ENCODE measurements around the gene PHF2. TPM values are rescaled to one million over a fixed set of nuclear protein-coding genes. Genes with fewer than 3 reads are reported as not detected.

The PHF2 gene
- total and polyA plus RNA-seq, 2 of the 4 experiments (the other 2 are of a cell fraction), result 5.9 to 9.5 TPM

DNA sequence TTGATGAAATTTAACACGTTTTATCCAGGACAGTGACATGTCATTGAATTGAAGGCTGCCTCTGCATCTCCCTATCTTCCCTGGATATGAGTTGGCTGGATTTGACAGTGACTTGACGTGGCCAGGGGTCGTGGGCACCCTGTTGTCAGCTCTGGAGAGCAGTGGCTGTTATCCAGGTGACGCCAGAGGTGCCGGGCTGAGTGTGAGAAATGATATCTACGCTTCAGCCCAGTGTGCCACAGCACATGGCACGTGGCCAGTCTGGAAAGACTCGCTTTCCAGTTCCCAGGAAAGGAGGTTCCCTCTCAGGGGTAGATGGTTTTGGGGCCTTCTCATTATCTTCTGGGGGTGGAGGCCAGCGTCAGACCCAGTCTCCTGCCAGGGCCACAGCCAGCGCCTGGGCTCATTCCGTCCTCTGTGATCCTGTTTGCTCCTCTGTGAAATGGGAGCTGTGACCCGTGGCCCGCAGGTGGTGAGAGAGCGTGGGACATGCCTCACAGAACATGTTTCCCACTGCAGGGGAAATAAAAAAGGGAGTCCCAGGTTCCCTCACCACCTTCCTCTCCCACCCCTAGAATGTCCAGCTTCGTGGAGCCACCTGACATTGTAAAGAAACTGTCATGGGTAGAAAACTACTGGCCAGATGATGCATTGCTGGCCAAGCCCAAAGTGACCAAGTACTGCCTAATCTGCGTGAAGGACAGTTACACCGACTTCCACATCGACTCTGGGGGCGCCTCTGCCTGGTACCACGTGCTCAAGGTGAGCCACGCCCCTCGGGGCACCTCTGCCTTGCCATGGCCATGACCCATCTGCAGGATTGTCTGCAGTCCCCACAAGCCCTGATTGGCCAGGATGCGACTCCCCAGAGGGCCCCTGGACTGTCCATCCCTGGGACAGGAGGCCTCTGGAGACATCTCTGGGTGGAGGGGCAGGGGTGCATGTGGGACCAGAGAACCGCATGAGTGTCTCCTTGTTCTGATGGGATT lies 76.5 kb downstream of the PHF2 start:
- Histone ChIP-seq H2BK5ac (ENCODE audit: low read depth, low read length, poor library complexity, severe bottlenecking) (no peak overlapping the region), H4K8ac (ENCODE audit: low read depth in 2 of 2, low read length in 2 of 2) (no peak overlapping the region), H2BK15ac (ENCODE audit: low read depth, low read length) (no peak overlapping the region), H3K4me1 (ENCODE audit: control insufficient read depth, insufficient read depth, low read length) (no peaks in the 10 kb centered on the region), H3K56ac (ENCODE audit: extremely low read depth, insufficient read depth, low read length) (no peak overlapping the region), H3K4me3 (ENCODE audit: insufficient read depth, low read depth, low read length) (no peak overlapping the region), H2AK9ac (replicated peaks; ENCODE audit: low read depth, low read length, poor library complexity) (no peak overlapping the region), H4K91ac (ENCODE audit: insufficient read depth, low read depth, low read length) (no peak overlapping the region), H3K4me2 (ENCODE audit: low read depth, low read length) (no peak overlapping the region), H3K27ac (ENCODE audit: insufficient read depth, low read length) (no peak overlapping the region), H3K4ac (ENCODE audit: low read depth, low read length) (no peak overlapping the region), H3K79me1 (ENCODE audit: low read depth in 1 of 2, low read length in 2 of 2) (peaks cover 0 to 9% of the 10 kb centered on the region in 2 experiments; a peak in 2 of 4 replicates), H3K18ac (ENCODE audit: low read depth, low read length) (no peak overlapping the region), H4K20me1 (ENCODE audit: insufficient read depth, low read length) (peaks cover 5% of the 10 kb centered on the region; the same call in 1 of the 2 replicates), H4K5ac (ENCODE audit: low read depth, low read length) (no peak overlapping the region), H2AK5ac (ENCODE audit: low read depth, low read length) (no peak overlapping the region), H3K9ac (ENCODE audit: low read depth, low read length) (no peak overlapping the region), H2AFZ (replicated peaks; ENCODE audit: low read length, poor library complexity) (no peak overlapping the region), H3K27me3 (ENCODE audit: control insufficient read depth, insufficient read depth, low read length) (no peaks in the 10 kb centered on the region), H3K36me3 (ENCODE audit: control insufficient read depth, insufficient read depth, low read length) (peaks cover 58% of the 10 kb centered on the region), H3K23ac (ENCODE audit: low read depth, low read length) (no peak overlapping the region), H3K9me3 (ENCODE audit: control insufficient read depth, insufficient read depth, low read length) (no peaks in the 10 kb centered on the region), H2BK20ac (ENCODE audit: low read depth, low read length) (no peak overlapping the region), H3K14ac (replicated peaks; ENCODE audit: low read depth, low read length) (no peak overlapping the region), H2BK120ac (ENCODE audit: low read depth, low read length) (no peak overlapping the region), H3K9me1 (ENCODE audit: insufficient read depth, low read length) (peaks cover 16% of the 10 kb centered on the region)
- BruUV-seq (replicated peaks), result no TSS peak
- POLR2A ChIA-PET (ENCODE audit: unreplicated experiment), result no interaction called here
- DNase-seq (no peak), ATAC-seq (ENCODE audit: low read depth) (no peak)
- intact Hi-C loops (cut with micrococcal nuclease) (no loop called here), dilution Hi-C loops (cut with HindIII; ENCODE audit: low sequenced_read_pairs, unreplicated experiment) (no loop called here), in situ Hi-C loops (cut with MboI; ENCODE audit: low sequenced_read_pairs) (no loop called here)
- CTCF ChIA-PET, result no interaction called here
- 95% methylated on average over 10 of the region's 24 CpGs; no CpG with 5 or more reads in 1 of the 2 experiments for WGBS, 2 experiments (ENCODE audit: extremely low coverage in 2 of 2, insufficient read length in 1 of 2)
- no peak for TF ChIP-seq RFX5 (IDR thresholded peaks at IDR 0.05; ENCODE audit: low read depth, low read length)
- TF ChIP-seq, protein P1, sequence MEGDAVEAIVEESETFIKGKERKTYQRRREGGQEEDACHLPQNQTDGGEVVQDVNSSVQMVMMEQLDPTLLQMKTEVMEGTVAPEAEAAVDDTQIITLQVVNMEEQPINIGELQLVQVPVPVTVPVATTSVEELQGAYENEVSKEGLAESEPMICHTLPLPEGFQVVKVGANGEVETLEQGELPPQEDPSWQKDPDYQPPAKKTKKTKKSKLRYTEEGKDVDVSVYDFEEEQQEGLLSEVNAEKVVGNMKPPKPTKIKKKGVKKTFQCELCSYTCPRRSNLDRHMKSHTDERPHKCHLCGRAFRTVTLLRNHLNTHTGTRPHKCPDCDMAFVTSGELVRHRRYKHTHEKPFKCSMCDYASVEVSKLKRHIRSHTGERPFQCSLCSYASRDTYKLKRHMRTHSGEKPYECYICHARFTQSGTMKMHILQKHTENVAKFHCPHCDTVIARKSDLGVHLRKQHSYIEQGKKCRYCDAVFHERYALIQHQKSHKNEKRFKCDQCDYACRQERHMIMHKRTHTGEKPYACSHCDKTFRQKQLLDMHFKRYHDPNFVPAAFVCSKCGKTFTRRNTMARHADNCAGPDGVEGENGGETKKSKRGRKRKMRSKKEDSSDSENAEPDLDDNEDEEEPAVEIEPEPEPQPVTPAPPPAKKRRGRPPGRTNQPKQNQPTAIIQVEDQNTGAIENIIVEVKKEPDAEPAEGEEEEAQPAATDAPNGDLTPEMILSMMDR (conservative IDR thresholded peaks at IDR 0.05; ENCODE audit: low read depth, low read length), result no peak
- TF ChIP-seq SMC3 (IDR thresholded peaks at IDR 0.05; ENCODE audit: low read depth, low read length), result no peak
- TF ChIP-seq, protein P2, sequence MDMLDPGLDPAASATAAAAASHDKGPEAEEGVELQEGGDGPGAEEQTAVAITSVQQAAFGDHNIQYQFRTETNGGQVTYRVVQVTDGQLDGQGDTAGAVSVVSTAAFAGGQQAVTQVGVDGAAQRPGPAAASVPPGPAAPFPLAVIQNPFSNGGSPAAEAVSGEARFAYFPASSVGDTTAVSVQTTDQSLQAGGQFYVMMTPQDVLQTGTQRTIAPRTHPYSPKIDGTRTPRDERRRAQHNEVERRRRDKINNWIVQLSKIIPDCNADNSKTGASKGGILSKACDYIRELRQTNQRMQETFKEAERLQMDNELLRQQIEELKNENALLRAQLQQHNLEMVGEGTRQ (IDR thresholded peaks at IDR 0.05; ENCODE audit: low read depth, low read length), result no peak
- no peak for TF ChIP-seq NFE2L2 (IDR thresholded peaks at IDR 0.05; ENCODE audit: low read depth, low read length)
- no peak for TF ChIP-seq CEBPB (IDR thresholded peaks at IDR 0.05; ENCODE audit: low read depth, low read length)
- no peak for TF ChIP-seq RCOR1 (IDR thresholded peaks at IDR 0.05; ENCODE audit: insufficient replicate concordance, low read length)
- TF ChIP-seq POLR2A (IDR thresholded peaks at IDR 0.05; ENCODE audit: low read depth, low read length), result no peak
- no peak for TF ChIP-seq FOS (IDR thresholded peaks at IDR 0.05; ENCODE audit: low read depth, low read length)
- no peak for TF ChIP-seq RAD21 (IDR thresholded peaks at IDR 0.05; ENCODE audit: low read length)
- TF ChIP-seq MAFK (IDR thresholded peaks at IDR 0.05; ENCODE audit: low read depth, low read length), result no peak
- TF ChIP-seq BHLHE40 (IDR thresholded peaks at IDR 0.05; ENCODE audit: low read depth, low read length), result no peak
- no peak for TF ChIP-seq CHD1 (IDR thresholded peaks at IDR 0.05; ENCODE audit: low read depth, low read length)
- no peak for TF ChIP-seq MAZ (IDR thresholded peaks at IDR 0.05; ENCODE audit: borderline replicate concordance, low read depth, low read length)
- TF ChIP-seq, protein P3, sequence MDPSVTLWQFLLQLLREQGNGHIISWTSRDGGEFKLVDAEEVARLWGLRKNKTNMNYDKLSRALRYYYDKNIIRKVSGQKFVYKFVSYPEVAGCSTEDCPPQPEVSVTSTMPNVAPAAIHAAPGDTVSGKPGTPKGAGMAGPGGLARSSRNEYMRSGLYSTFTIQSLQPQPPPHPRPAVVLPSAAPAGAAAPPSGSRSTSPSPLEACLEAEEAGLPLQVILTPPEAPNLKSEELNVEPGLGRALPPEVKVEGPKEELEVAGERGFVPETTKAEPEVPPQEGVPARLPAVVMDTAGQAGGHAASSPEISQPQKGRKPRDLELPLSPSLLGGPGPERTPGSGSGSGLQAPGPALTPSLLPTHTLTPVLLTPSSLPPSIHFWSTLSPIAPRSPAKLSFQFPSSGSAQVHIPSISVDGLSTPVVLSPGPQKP (IDR thresholded peaks at IDR 0.05; ENCODE audit: borderline replicate concordance, low read depth, low read length), result no peak
